HepG2 (cell line): ENCODE data around the gene TBC1D22A. TPM values are rescaled to one million over a fixed set of nuclear protein-coding genes. Genes with fewer than 3 reads are reported as not detected.

Experiments
- CAMTA2 ChIP-seq: sonication (generic); formaldehyde crosslinking; IDR thresholded peaks from 2 replicates; pipeline ENCODE4 v1.4.0; 2020; ENCODE audit warnings: mild to moderate bottlenecking, missing genetic modification reagents, borderline replicate concordance
- CCAR2 ChIP-seq: fragments of 200-400 bp; formaldehyde crosslinking; optimal IDR thresholded peaks from 2 replicates; pipeline ENCODE3; 2018; ENCODE audit warnings: low read depth, mild to moderate bottlenecking, low read length, moderate library complexity
- CHD4 ChIP-seq: fragments of 200-600 bp; sonication (generic); IDR thresholded peaks from 2 replicates; pipeline ENCODE4 v1.7.0; 2017; ENCODE audit warnings: mild to moderate bottlenecking, low read length, borderline replicate concordance
- DMAP1 ChIP-seq: IDR thresholded peaks from 2 replicates; pipeline ENCODE4 v1.6.1; 2016
- GABPA ChIP-seq, 2 experiments: IDR thresholded peaks; 2 replicates each; pipeline ENCODE4 v1.6.1; 2011 to 2016; ENCODE audit warnings: low read depth in 2 of 2, low read length in 1 of 2, missing biosample characterization in 1 of 2, missing genetic modification characterization in 1 of 2
- HHEX ChIP-seq: IDR thresholded peaks from 2 replicates; pipeline ENCODE4 v1.6.1; 2016; ENCODE audit warnings: control low read depth
- HNRNPH1 ChIP-seq: fragments of 200-400 bp; formaldehyde crosslinking; optimal IDR thresholded peaks from 2 replicates; pipeline ENCODE3; 2017; ENCODE audit warnings: mild to moderate bottlenecking, low read depth, low read length
- HNRNPK ChIP-seq: fragments of 200-400 bp; formaldehyde crosslinking; IDR thresholded peaks from 2 replicates; pipeline ENCODE4 v1.6.1; 2018; ENCODE audit warnings: low read length, low read depth, moderate library complexity, mild to moderate bottlenecking; ENCODE audit not compliant: poor library complexity, severe bottlenecking
- IKZF5 ChIP-seq: IDR thresholded peaks from 2 replicates; pipeline ENCODE4 v1.6.1; 2018; ENCODE audit warnings: missing genetic modification reagents, mild to moderate bottlenecking, missing compliant biosample characterization
- KLF11 ChIP-seq: IDR thresholded peaks from 2 replicates; pipeline ENCODE4 v1.6.1; 2016; ENCODE audit warnings: missing compliant biosample characterization
- MAFK ChIP-seq, 2 experiments: IDR thresholded peaks in 1 of 2; conservative IDR thresholded peaks in 1 of 2; 2 replicates each; pipeline ENCODE4 v1.6.1; 2011; ENCODE audit warnings: improper control_type of control experiment in 2 of 2, low read length in 2 of 2
- PHF8 ChIP-seq: sonication (generic); formaldehyde crosslinking; IDR thresholded peaks from 2 replicates; pipeline ENCODE4 v1.5.0; 2020; ENCODE audit warnings: missing genetic modification reagents
- RCOR2 ChIP-seq: IDR thresholded peaks from 2 replicates; pipeline ENCODE4 v1.6.1; 2016; ENCODE audit warnings: missing biosample characterization, missing genetic modification reagents
- RORA ChIP-seq: sonication (generic); formaldehyde crosslinking; IDR thresholded peaks from 2 replicates; pipeline ENCODE4 v1.5.0; 2020; ENCODE audit warnings: mild to moderate bottlenecking, missing genetic modification reagents, moderate library complexity
- SETDB1 ChIP-seq: sonication (generic); formaldehyde crosslinking; IDR thresholded peaks from 2 replicates; pipeline ENCODE4 v1.5.1; 2020; ENCODE audit warnings: missing genetic modification reagents, mild to moderate bottlenecking, borderline replicate concordance
- SIX4 ChIP-seq: sonication (generic); formaldehyde crosslinking; IDR thresholded peaks from 2 replicates; pipeline ENCODE4 v1.4.0; 2020; ENCODE audit warnings: missing genetic modification reagents
- SMARCC2 ChIP-seq: fragments of 450-650 bp; IDR thresholded peaks from 2 replicates; pipeline ENCODE4 v1.6.1; 2017; ENCODE audit warnings: antibody characterized with exemption, mild to moderate bottlenecking
- SP2 ChIP-seq: sonication (generic); formaldehyde crosslinking; IDR thresholded peaks from 2 replicates; pipeline ENCODE4 v1.5.1; 2020; ENCODE audit warnings: mild to moderate bottlenecking, missing genetic modification reagents
- TCF12 ChIP-seq, 2 experiments: fragments of 450-650 bp in 1 of 2; sonication (generic) in 1 of 2; formaldehyde crosslinking in 1 of 2; IDR thresholded peaks; 2 replicates each; pipeline versions ENCODE4 v1.6.1 to v1.8.0; 2017 to 2022; ENCODE audit warnings: antibody characterized with exemption in 1 of 2, mild to moderate bottlenecking in 1 of 2, missing genetic modification reagents in 1 of 2, moderate library complexity in 1 of 2
- TERF1 ChIP-seq: sonication (generic); formaldehyde crosslinking; IDR thresholded peaks from 2 replicates; pipeline ENCODE4 v1.8.0; 2022; ENCODE audit warnings: mild to moderate bottlenecking, missing genetic modification reagents, moderate library complexity
- ZFP82 ChIP-seq: sonication (generic); formaldehyde crosslinking; IDR thresholded peaks from 2 replicates; pipeline ENCODE4 v1.5.1; 2020; ENCODE audit warnings: mild to moderate bottlenecking, missing genetic modification reagents, borderline replicate concordance
- ZIK1 ChIP-seq: sonication (generic); formaldehyde crosslinking; IDR thresholded peaks from 2 replicates; pipeline ENCODE4 v1.5.0; 2020; ENCODE audit warnings: mild to moderate bottlenecking, low read depth, missing genetic modification reagents, borderline replicate concordance
- ZNF3 ChIP-seq: IDR thresholded peaks from 2 replicates; pipeline ENCODE4 v1.7.0; 2017; ENCODE audit warnings: inconsistent platforms
- ZNF354B ChIP-seq: sonication (generic); formaldehyde crosslinking; IDR thresholded peaks from 2 replicates; pipeline ENCODE4 v1.8.0; 2022; ENCODE audit warnings: mild to moderate bottlenecking, missing genetic modification reagents
- ZNF546 ChIP-seq: sonication (generic); formaldehyde crosslinking; conservative IDR thresholded peaks from 2 replicates; pipeline ENCODE4 v1.8.1; 2023; ENCODE audit warnings: mild to moderate bottlenecking, missing genetic modification reagents
- ZNF747 ChIP-seq: sonication (generic); formaldehyde crosslinking; IDR thresholded peaks from 2 replicates; pipeline ENCODE4 v1.8.1; 2023; ENCODE audit warnings: missing genetic modification reagents, mild to moderate bottlenecking, borderline replicate concordance
- ZNF800 ChIP-seq: sonication (generic); formaldehyde crosslinking; IDR thresholded peaks from 2 replicates; pipeline ENCODE4 v1.4.0; 2020; ENCODE audit warnings: missing genetic modification reagents
- polyA plus RNA-seq, 8 experiments: library from polyadenylated mRNA; depleted of rRNA in 3 of 8; stranded (reverse) in 7 of 8; unstranded in 1 of 8; fragments of >200 nt; fragmentation: Illumina TruSeq in 4 of 8; extraction: Trizol in 4 of 8; gene quantifications; 2 replicates each; pipeline versions ENCODE4 v1.2.1 to v1.2.3, GENCODE V29; 2011 to 2016; ENCODE audit warnings: low read depth in 4 of 8, missing spikeins in 1 of 8, mixed read lengths in 1 of 8; ENCODE audit not compliant: insufficient read depth in 1 of 8
- total RNA-seq, 5 experiments: library from RNA; depleted of rRNA; stranded (reverse); fragments of >200 nt; fragmentation: Illumina TruSeq; extraction: Trizol; gene quantifications; 2 replicates each; pipeline ENCODE4 v1.2.3, GENCODE V29; 2016; ENCODE audit warnings: low read depth in 1 of 5

The TBC1D22A gene
- total and polyA plus RNA-seq, 2 of the 13 experiments (the other 11 are each of a cell fraction or from before 2014, with no cell fraction given) = 17.3 to 18.0 TPM

GRCh38 chr22:46935506-46936377 lies 173.3 kb downstream of the TBC1D22A start (continued):
- TF ChIP-seq TERF1 (CRISPR knock-in tag) (no peak), MAFK (conservative IDR thresholded peaks at IDR 0.05 in 1 of 2, IDR thresholded peaks at IDR 0.05 in 1 of 2; ENCODE audit: low read length in 2 of 2) (0 out of 4 replicates have a peak, but pooled peaks of 1 of the 2 experiments have one; percentile 0), HNRNPH1 (no peak), RCOR2 (peak; percentile 45), ZNF747 (CRISPR knock-in tag) (peak; percentile 82), ZFP82 (CRISPR knock-in tag) (no peak), TCF12 (IDR thresholded peaks at IDR 0.05) (no peak), TCF12 (CRISPR knock-in tag; IDR thresholded peaks at IDR 0.05) (no peak), CHD4 (peak; percentile 51; the same call in 1 of the 2 replicates), ZNF546 (CRISPR knock-in tag) (peak; percentile 12; the same call in 1 of the 2 replicates), RORA (no peak), SETDB1 (CRISPR knock-in tag) (no peak), DMAP1 (CRISPR knock-in tag) (peak; percentile 81), PHF8 (CRISPR knock-in tag) (no peak; the same call in 1 of the 2 replicates), GABPA (IDR thresholded peaks at IDR 0.05; ENCODE audit: low read depth, low read length) (no peak), GABPA (CRISPR knock-in tag; IDR thresholded peaks at IDR 0.05; ENCODE audit: low read depth) (peak; percentile 63), CCAR2 (no peak), ZIK1 (CRISPR knock-in tag) (no peak), KLF11 (CRISPR knock-in tag) (no peak), SMARCC2 (no peak), HNRNPK (no peak), SP2 (peak; percentile 45; the same call in 1 of the 2 replicates), CAMTA2 (CRISPR knock-in tag) (no peak), HHEX (0 out of 2 replicates have a peak, but pooled peaks have one; percentile 7), IKZF5 (CRISPR knock-in tag) (peak; percentile 78), ZNF3 (CRISPR knock-in tag) (no peak), SIX4 (CRISPR knock-in tag) (peak; percentile 96), ZNF354B (CRISPR knock-in tag) (no peak), ZNF800 (no peak)
